IMR-90 (cell line): ENCODE results near the gene ERC2. TPM values are rescaled to one million over a fixed set of nuclear protein-coding genes. Genes with fewer than 3 reads are reported as not detected.

Source experiments
- ATAC-seq: fragments of 200-7000 bp; cut with Tn5 transposase; 2 replicates; pipeline ENCODE4 v1.9.1; 2020; ENCODE audit warnings: low read depth, mild to moderate bottlenecking, moderate library complexity
- BruUV-seq: library from RNA; stranded (reverse); fragments of 400-500 nt; replicated peaks from 2 replicates; lab custom pipeline; 2021; lab: Mats Ljungman, UMichigan
- CTCF ChIA-PET: fragments of 300-600 bp; formaldehyde crosslinking; extraction: SDS; loops from one replicate; lab custom pipeline; 2021; ENCODE audit warnings: antibody characterized with exemption; lab: Yijun Ruan, JAX
- POLR2A ChIA-PET: fragments of 300-600 bp; sonication (Branson Sonifier 250); formaldehyde crosslinking; loops from one replicate; lab custom pipeline; 2022; ENCODE audit warnings: antibody characterized with exemption; ENCODE audit not compliant: unreplicated experiment; lab: Charles Lee
- DNase-seq: peaks from one replicate; pipeline ENCODE4 v3.0.0; 2013
- H2AFZ ChIP-seq: replicated peaks from 2 replicates; pipeline ENCODE3; 2013; ENCODE audit warnings: low read length, mild to moderate bottlenecking; ENCODE audit not compliant: poor library complexity
- H2AK5ac ChIP-seq: 2 replicates; pipeline ENCODE4 v1.6.1; 2013; ENCODE audit warnings: low read depth, low read length, inconsistent platforms
- H2AK9ac ChIP-seq: replicated peaks from 2 replicates; pipeline ENCODE3; 2013; ENCODE audit warnings: mild to moderate bottlenecking, low read depth, low read length, moderate library complexity; ENCODE audit not compliant: poor library complexity
- H2BK120ac ChIP-seq: 2 replicates; pipeline ENCODE4 v1.6.1; 2013; ENCODE audit warnings: low read depth, low read length, inconsistent platforms
- H2BK15ac ChIP-seq: 3 replicates; pipeline ENCODE4 v1.6.1; 2013; ENCODE audit warnings: low read depth, low read length, inconsistent platforms
- H2BK20ac ChIP-seq: 2 replicates; pipeline ENCODE4 v1.6.1; 2013; ENCODE audit warnings: low read depth, mild to moderate bottlenecking, inconsistent platforms, low read length, moderate library complexity
- H2BK5ac ChIP-seq: 2 replicates; pipeline ENCODE4 v1.6.1; 2013; ENCODE audit warnings: mild to moderate bottlenecking, low read depth, low read length, inconsistent platforms; ENCODE audit not compliant: poor library complexity, severe bottlenecking
- H3K14ac ChIP-seq: replicated peaks from 2 replicates; pipeline ENCODE4 v1.6.1; 2013; ENCODE audit warnings: low read depth, low read length, inconsistent platforms
- H3K18ac ChIP-seq: 2 replicates; pipeline ENCODE4 v1.6.1; 2013; ENCODE audit warnings: low read depth, low read length, control low read depth
- H3K23ac ChIP-seq: 2 replicates; pipeline ENCODE4 v1.6.1; 2013; ENCODE audit warnings: low read depth, low read length, inconsistent platforms
- H3K27ac ChIP-seq: 2 replicates; pipeline ENCODE4 v1.5.1; 2013; ENCODE audit warnings: mild to moderate bottlenecking, control low read depth, low read length; ENCODE audit not compliant: insufficient read depth
- H3K27me3 ChIP-seq: 2 replicates; pipeline ENCODE4 v1.6.1; 2013; ENCODE audit warnings: low read length; ENCODE audit not compliant: control insufficient read depth, insufficient read depth
- H3K36me3 ChIP-seq: 2 replicates; pipeline ENCODE4 v1.6.1; 2013; ENCODE audit warnings: low read length, mixed read lengths; ENCODE audit not compliant: control insufficient read depth, insufficient read depth
- H3K4ac ChIP-seq: 2 replicates; pipeline ENCODE4 v1.6.1; 2013; ENCODE audit warnings: low read depth, low read length, inconsistent platforms
- H3K4me1 ChIP-seq: 2 replicates; pipeline ENCODE4 v1.6.1; 2013; ENCODE audit warnings: low read length, mixed read lengths; ENCODE audit not compliant: control insufficient read depth, insufficient read depth
- H3K4me2 ChIP-seq: 2 replicates; pipeline ENCODE4 v1.6.1; 2013; ENCODE audit warnings: low read depth, mild to moderate bottlenecking, control low read depth, low read length, moderate library complexity
- H3K4me3 ChIP-seq: 2 replicates; pipeline ENCODE4 v1.5.1; 2013; ENCODE audit warnings: low read depth, mild to moderate bottlenecking, control low read depth, low read length, moderate library complexity; ENCODE audit not compliant: insufficient read depth
- H3K56ac ChIP-seq: 2 replicates; pipeline ENCODE4 v1.6.1; 2013; ENCODE audit warnings: low read length, inconsistent platforms; ENCODE audit not compliant: insufficient read depth; ENCODE audit errors: extremely low read depth
- H3K79me1 ChIP-seq, 2 experiments: 2 replicates each; pipeline ENCODE4 v1.6.1; 2013; ENCODE audit warnings: low read length in 2 of 2, inconsistent platforms in 1 of 2, low read depth in 1 of 2
- H3K9ac ChIP-seq: 2 replicates; pipeline ENCODE4 v1.6.1; 2013; ENCODE audit warnings: low read depth, low read length, control low read depth
- H3K9me1 ChIP-seq: 2 replicates; pipeline ENCODE4 v1.6.1; 2013; ENCODE audit warnings: low read length, inconsistent platforms; ENCODE audit not compliant: insufficient read depth
- H3K9me3 ChIP-seq: 2 replicates; pipeline ENCODE4 v1.6.1; 2013; ENCODE audit warnings: low read length; ENCODE audit not compliant: control insufficient read depth, insufficient read depth
- H4K20me1 ChIP-seq: 2 replicates; pipeline ENCODE4 v1.6.1; 2013; ENCODE audit warnings: low read length, inconsistent platforms; ENCODE audit not compliant: insufficient read depth
- H4K5ac ChIP-seq: 2 replicates; pipeline ENCODE4 v1.6.1; 2013; ENCODE audit warnings: mild to moderate bottlenecking, low read depth, low read length, control low read depth
- H4K8ac ChIP-seq, 2 experiments: 2 replicates each; pipeline ENCODE4 v1.6.1; 2013; ENCODE audit warnings: low read depth in 2 of 2, low read length in 2 of 2, control low read depth in 1 of 2, inconsistent platforms in 1 of 2
- H4K91ac ChIP-seq: 2 replicates; pipeline ENCODE4 v1.6.1; 2013; ENCODE audit warnings: low read depth, low read length, inconsistent platforms; ENCODE audit not compliant: insufficient read depth
- BHLHE40 ChIP-seq: fragments of 150-350 bp; IDR thresholded peaks from 2 replicates; pipeline ENCODE4 v1.6.1; 2016; ENCODE audit warnings: mild to moderate bottlenecking, low read depth, low read length
- CHD1 ChIP-seq: IDR thresholded peaks from 2 replicates; pipeline ENCODE4 v1.6.1; 2012; ENCODE audit warnings: low read depth, low read length, improper control_type of control experiment
- CTCF ChIP-seq: conservative IDR thresholded peaks from 2 replicates; pipeline ENCODE4 v1.5.1; 2012; ENCODE audit warnings: mild to moderate bottlenecking, low read depth, low read length, improper control_type of control experiment
- FOS ChIP-seq: fragments of 150-350 bp; IDR thresholded peaks from 2 replicates; pipeline ENCODE4 v1.6.1; 2016; ENCODE audit warnings: low read depth, low read length
- MAFK ChIP-seq: IDR thresholded peaks from 2 replicates; pipeline ENCODE4 v1.6.1; 2012; ENCODE audit warnings: low read depth, low read length, improper control_type of control experiment
- MXI1 ChIP-seq: IDR thresholded peaks from 2 replicates; pipeline ENCODE4 v1.6.1; 2012; ENCODE audit warnings: low read depth, mild to moderate bottlenecking, low read length, moderate library complexity, borderline replicate concordance
- RAD21 ChIP-seq: IDR thresholded peaks from 2 replicates; pipeline ENCODE4 v1.6.1; 2012; ENCODE audit warnings: low read length, improper control_type of control experiment
- RCOR1 ChIP-seq: IDR thresholded peaks from 2 replicates; pipeline ENCODE4 v1.6.1; 2012; ENCODE audit warnings: mild to moderate bottlenecking, low read length, improper control_type of control experiment; ENCODE audit not compliant: insufficient replicate concordance
- RFX5 ChIP-seq: IDR thresholded peaks from 2 replicates; pipeline ENCODE4 v1.8.0; 2012; ENCODE audit warnings: low read depth, mild to moderate bottlenecking, low read length, moderate library complexity
- SMC3 ChIP-seq: fragments of 150-350 bp; IDR thresholded peaks from 2 replicates; pipeline ENCODE4 v1.6.1; 2016; ENCODE audit warnings: low read depth, mild to moderate bottlenecking, antibody characterized with exemption, low read length, moderate library complexity
- USF2 ChIP-seq: fragments of 150-350 bp; IDR thresholded peaks from 2 replicates; pipeline ENCODE4 v1.6.1; 2017; ENCODE audit warnings: mild to moderate bottlenecking, antibody characterized with exemption, low read length, low read depth
- WGBS, 2 experiments: methylation state at CpG; one replicate each; pipeline versions ENCODE4 v1.1.5 to v1.1.7; 2013; ENCODE audit warnings: missing lambda C conversion rate in 2 of 2; ENCODE audit not compliant: insufficient read length in 1 of 2; ENCODE audit errors: extremely low coverage in 2 of 2; 5-methylcytosine and 5-hydroxymethylcytosine counted together
- dilution Hi-C: fragments of 300-500 bp; cut with HindIII; formaldehyde crosslinking; loops from one replicate; pipeline ENCODE4 v1.14.3; 2018; ENCODE audit warnings: low sequenced_read_pairs; ENCODE audit not compliant: unreplicated experiment
- in situ Hi-C: fragments of 300-500 bp; cut with MboI; formaldehyde crosslinking; loops from 3 replicates; pipeline ENCODE4 v1.14.3; 2019; ENCODE audit warnings: low sequenced_read_pairs, inconsistent platforms, mixed read lengths
- intact Hi-C: fragments of 100-400 bp; cut with micrococcal nuclease; formaldehyde crosslinking; loops from 2 replicates; pipeline ENCODE4 v1.10.0; 2022
- polyA plus RNA-seq, 3 experiments: library from polyadenylated mRNA; depleted of rRNA; stranded (reverse); fragments of >200 nt; gene quantifications; 2 replicates each; pipeline ENCODE4 v1.2.3, GENCODE V29; 2012; ENCODE audit warnings: low replicate concordance in 1 of 3
- total RNA-seq: library from RNA; depleted of rRNA; stranded (reverse); fragments of >200 nt; gene quantifications from 2 replicates; pipeline ENCODE4 v1.2.3, GENCODE V29; 2012

Gene ERC2
- total and polyA plus RNA-seq, 2 of the 4 experiments (the other 2 are of a cell fraction), result 0.17 to 0.18 TPM

- H3K27ac ChIP-seq, result no peak overlapping the region
- H3K4me1 ChIP-seq, result no peaks in the 10 kb centered on the region
- H3K18ac ChIP-seq, result no peak overlapping the region
- no peak overlapping the region for H3K56ac ChIP-seq
- no peak overlapping the region for H3K4ac ChIP-seq
- no peaks in the 10 kb centered on the region for H3K79me1 ChIP-seq
- H3K4me2 ChIP-seq, result no peak overlapping the region
- no peak overlapping the region for H2BK15ac ChIP-seq
- peaks cover 2% of the 10 kb centered on the region; the same call in 1 of the 2 replicates for H3K27me3 ChIP-seq
- H2BK20ac ChIP-seq, result no peak overlapping the region
- no peaks in the 10 kb centered on the region for H3K9me3 ChIP-seq
- no peak overlapping the region for H2AK5ac ChIP-seq
- H4K20me1 ChIP-seq, result no peaks in the 10 kb centered on the region
- dilution Hi-C loops (no loop called here), in situ Hi-C loops (loop anchor here (5.0 to 10.0 kb wide), 3 partner anchors 769 to 1829 kb away; partner anchors contain the start of gene WNT5A), intact Hi-C loops (loop anchor here (5.0 kb wide), 1 partner anchor 352 kb away; no protein-coding TSS in a partner anchor)
- H2AK9ac ChIP-seq, result no peak overlapping the region
- no peaks in the 10 kb centered on the region for H3K36me3 ChIP-seq
- WGBS, 2 experiments, result no CpG with 5 or more reads among the region's 7 CpGs
- DNase-seq, result no peak
- H3K9ac ChIP-seq, result no peak overlapping the region
- BruUV-seq, result no TSS peak
- ChIA-PET CTCF (interaction anchor here (0.6 kb wide), 2 partner anchors 21 to 22 kb away, joined by 3 read pairs; no protein-coding TSS in a partner anchor), POLR2A (no interaction called here)
- H4K91ac ChIP-seq, result no peak overlapping the region
- TF ChIP-seq CTCF, result no peak
- no peak for TF ChIP-seq RCOR1
- no peak for TF ChIP-seq RFX5
- TF ChIP-seq RAD21, result no peak
- TF ChIP-seq BHLHE40, result no peak
- TF ChIP-seq MAFK, result no peak
- TF ChIP-seq SMC3, result no peak
- no peak for TF ChIP-seq FOS
- no peak for TF ChIP-seq CHD1
- TF ChIP-seq MXI1, result no peak
- TF ChIP-seq USF2, result no peak
- H3K14ac ChIP-seq, result no peak overlapping the region
- no peak overlapping the region for H2BK5ac ChIP-seq
- no peak overlapping the region for H4K5ac ChIP-seq
- no peak for ATAC-seq
- no peak overlapping the region for H3K23ac ChIP-seq
- no peaks in the 10 kb centered on the region for H3K9me1 ChIP-seq
- H2AFZ ChIP-seq, result no peak overlapping the region
- H3K4me3 ChIP-seq, result no peak overlapping the region
- H4K8ac ChIP-seq, result no peak overlapping the region
- no peak overlapping the region for H2BK120ac ChIP-seq
Measured at GRCh38 chr3:56253941-56254665, 214.2 kb downstream of the ERC2 start.
